Lower leg skin (tissue), 4 donors: ENCODE results near the gene TMEM117. TPM values are rescaled to one million over a fixed set of nuclear protein-coding genes. Genes with fewer than 3 reads are reported as not detected.

Experiments
- DNase-seq, 2 donors: peaks; one replicate each; pipeline ENCODE4 v3.0.0-alpha.2; 2019; ENCODE audit warnings: low spot score in 2 of 2
- H3K4me3 ChIP-seq: fragments of 200-600 bp; sonication (generic); 2 replicates; pipeline ENCODE4 v1.5.1; 2017; ENCODE audit warnings: mild to moderate bottlenecking, low read depth; ENCODE audit not compliant: poor library complexity, severe bottlenecking
- CTCF ChIP-seq, 3 donors: fragments of 450-650 bp; IDR thresholded peaks; one replicate each; pipeline ENCODE4 v1.5.1; 2016; ENCODE audit warnings: antibody characterized with exemption in 3 of 3, mild to moderate bottlenecking in 3 of 3, moderate library complexity in 2 of 3
- POLR2A ChIP-seq, 2 donors: fragments of 450-650 bp; IDR thresholded peaks; one replicate each; pipeline ENCODE4 v1.6.1; 2016 to 2017; ENCODE audit warnings: antibody characterized with exemption in 2 of 2, mild to moderate bottlenecking in 1 of 2, moderate library complexity in 1 of 2
- WGBS, 2 donors: methylation state at CpG; one replicate each; pipeline ENCODE4 v1.1.5; 2018; 5-methylcytosine and 5-hydroxymethylcytosine counted together
- intact Hi-C: fragments of 100-400 bp; cut with DNase I; formaldehyde crosslinking; loops from one replicate; pipeline ENCODE4 v1.15.0; 2023; ENCODE audit warnings: low total_unique reads
- total RNA-seq, 4 donors: library from RNA; depleted of rRNA; stranded (reverse); fragments of >200 nt; gene quantifications; one replicate each; pipeline ENCODE4 v1.1.0, GENCODE V29; 2016

TMEM117 gene
- total RNA-seq, 4 donors from 2014 or later, result 19.9 to 27.8 (median 24.3) TPM

- DNase-seq, result no peak
- no peak overlapping the region for H3K4me3 ChIP-seq
- intact Hi-C loops, result no loop called here
- TF ChIP-seq CTCF (IDR thresholded peaks at IDR 0.05) (no peak), POLR2A (IDR thresholded peaks at IDR 0.05) (no peak)
Measured at GRCh38 chr12:44342371-44342770, 506.5 kb downstream of the TMEM117 start.

DNA sequence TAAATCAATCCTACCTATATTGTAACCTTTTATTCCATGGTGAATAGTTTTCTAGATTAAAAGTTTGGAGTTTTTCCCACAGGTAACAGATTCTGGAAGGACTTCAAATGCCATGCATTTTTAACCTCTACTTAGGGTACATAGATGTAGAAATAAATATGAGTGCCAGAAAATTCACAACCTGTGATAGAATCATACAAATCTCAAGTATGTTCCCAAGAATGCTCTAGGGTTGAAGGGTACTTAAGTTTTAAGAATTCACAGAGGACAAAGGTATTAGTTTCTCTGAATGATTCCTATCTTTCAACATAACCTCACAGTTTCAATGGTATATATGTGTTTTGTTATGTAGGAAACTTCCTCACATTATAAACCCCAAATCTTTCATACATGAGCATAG is 511.3 kb downstream of the TMEM117 start:
- no peak for DNase-seq
- intact Hi-C loops, result no loop called here
- no peak for TF ChIP-seq POLR2A (IDR thresholded peaks at IDR 0.05)
- TF ChIP-seq CTCF (IDR thresholded peaks at IDR 0.05), result no peak

GRCh38 chr12:44357494-44357893 is 521.6 kb downstream of the TMEM117 start:
- TF ChIP-seq POLR2A (IDR thresholded peaks at IDR 0.05) (no peak), CTCF (IDR thresholded peaks at IDR 0.05) (no peak)
- H3K4me3 ChIP-seq, result no peak overlapping the region
- 94 to 97% methylated on average over 2 of the region's 2 CpGs for WGBS, 2 donors
- DNase-seq, result no peak
- intact Hi-C loops, result no loop called here

More for the DNA sequence above, 511.3 kb downstream of the TMEM117 start:
- H3K4me3 ChIP-seq, result no peak overlapping the region

- no peak overlapping the region for H3K4me3 ChIP-seq
- TF ChIP-seq POLR2A (IDR thresholded peaks at IDR 0.05) (no peak), CTCF (IDR thresholded peaks at IDR 0.05) (no peak)
- intact Hi-C loops, result no loop called here
- WGBS, 2 donors, result 82 to 88% methylated on average over 1 of the region's 1 CpG
- DNase-seq, result no peak
Measured at GRCh38 chr12:44358636-44359035, 522.8 kb downstream of the TMEM117 start.

DNA sequence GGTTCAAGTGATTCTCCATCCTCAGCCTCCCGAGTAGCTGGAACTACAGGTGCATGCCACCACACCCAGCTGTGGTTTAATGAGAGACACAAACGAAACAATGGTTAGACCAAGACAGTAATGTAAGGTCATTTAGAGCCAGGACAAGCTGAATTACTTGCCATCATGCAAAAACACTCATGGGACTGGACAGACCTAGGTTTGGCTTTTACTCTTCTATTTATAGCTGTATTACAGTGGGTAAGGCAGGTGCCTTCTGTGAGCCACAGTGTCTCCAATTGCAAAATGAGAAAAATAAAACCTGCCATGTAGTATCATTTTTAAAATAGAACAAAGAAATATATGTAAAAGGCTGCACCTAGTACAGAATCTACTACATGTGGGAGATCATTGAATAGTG is 527.1 kb downstream of the TMEM117 start:
- H3K4me3 ChIP-seq, result no peak overlapping the region
- WGBS, 2 donors, result 84 to 89% methylated on average over 2 of the region's 2 CpGs
- TF ChIP-seq POLR2A (IDR thresholded peaks at IDR 0.05) (no peak), CTCF (IDR thresholded peaks at IDR 0.05) (no peak)
- no peak for DNase-seq
- intact Hi-C loops, result no loop called here

DNA sequence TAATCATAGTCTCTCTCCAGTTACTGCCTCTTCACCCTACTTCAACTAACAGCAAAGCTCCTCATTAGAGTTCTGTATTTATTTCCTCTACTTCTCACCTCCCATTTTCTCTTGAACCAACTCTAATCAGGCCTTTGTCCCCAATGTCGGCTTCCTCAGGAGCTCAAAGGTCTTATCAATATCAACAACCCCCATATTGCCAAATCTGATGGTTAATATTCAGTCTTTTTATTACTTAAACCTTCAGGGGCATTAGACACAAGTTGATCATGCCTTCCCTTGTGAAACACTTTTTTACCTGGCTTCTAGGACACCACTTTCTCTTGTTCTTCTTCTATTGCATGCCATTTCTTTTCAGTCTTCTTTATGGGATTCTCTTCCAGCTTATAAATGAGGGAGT is 531.3 kb downstream of the TMEM117 start:
- TF ChIP-seq CTCF (IDR thresholded peaks at IDR 0.05), result no peak
- TF ChIP-seq POLR2A (IDR thresholded peaks at IDR 0.05), result no peak
- intact Hi-C loops, result no loop called here
- WGBS, 2 donors, result 95 to 100% methylated on average over 1 of the region's 1 CpG

More for the DNA sequence above, 531.3 kb downstream of the TMEM117 start:
- H3K4me3 ChIP-seq, result no peak overlapping the region
- DNase-seq, result no peak
